CD4-positive, CD25-positive, alpha-beta regulatory T cell (primary cell): ENCODE results near the gene ZNF408. TPM values are rescaled to one million over a fixed set of nuclear protein-coding genes. Genes with fewer than 3 reads are reported as not detected.

Experiments
- ATAC-seq, 2 donors: fragments of 150-1000 bp; cut with Tn5 transposase; one replicate each; pipeline ENCODE4 v1.10.0; 2021; ENCODE audit warnings: low read depth in 2 of 2, moderate number of reproducible peaks in 2 of 2, moderate library complexity in 1 of 2
- DNase-seq, 3 donors: peaks; one replicate each; pipeline versions ENCODE4 v3.0.0 to v3.0.0-alpha.2; 2012 to 2022; ENCODE audit warnings: mixed read lengths in 1 of 3
- H3K27ac ChIP-seq: one replicate; pipeline ENCODE4 v1.7.0; 2013; ENCODE audit warnings: mild to moderate bottlenecking, low read length; ENCODE audit not compliant: insufficient read depth, poor library complexity, severe bottlenecking
- H3K27me3 ChIP-seq: one replicate; pipeline ENCODE4 v1.7.0; 2013; ENCODE audit warnings: low read length; ENCODE audit not compliant: control insufficient read depth, insufficient read depth
- H3K36me3 ChIP-seq: one replicate; pipeline ENCODE4 v1.7.0; 2013; ENCODE audit warnings: mild to moderate bottlenecking, low read length, moderate library complexity; ENCODE audit not compliant: control insufficient read depth, insufficient read depth
- H3K4me1 ChIP-seq: 2 replicates; pipeline ENCODE4 v1.7.0; 2013; ENCODE audit warnings: mild to moderate bottlenecking, low read length; ENCODE audit not compliant: insufficient read depth, control insufficient read depth, poor library complexity, severe bottlenecking
- H3K4me3 ChIP-seq: one replicate; pipeline ENCODE4 v1.7.0; 2013; ENCODE audit warnings: low read depth, mild to moderate bottlenecking, low read length, moderate library complexity
- H3K9me3 ChIP-seq, 2 experiments: 1 replicate in 1 of 2; 2 replicates in 1 of 2; pipeline ENCODE4 v1.7.0; 2013; ENCODE audit warnings: low read length in 2 of 2, mild to moderate bottlenecking in 1 of 2, moderate library complexity in 1 of 2; ENCODE audit not compliant: control insufficient read depth in 2 of 2
- H3K27ac Mint-ChIP-seq, 3 donors: one replicate each; pipeline ENCODE4 v1.8.0; 2020 to 2022; ENCODE audit warnings: mild to moderate bottlenecking in 3 of 3, mixed read lengths in 3 of 3, moderate library complexity in 2 of 3
- H3K27me3 Mint-ChIP-seq: one replicate; pipeline ENCODE4 v1.8.0; 2022; ENCODE audit warnings: mild to moderate bottlenecking, mixed read lengths
- H3K36me3 Mint-ChIP-seq: one replicate; pipeline ENCODE4 v1.8.0; 2020; ENCODE audit warnings: mixed read lengths
- H3K4me1 Mint-ChIP-seq, 4 donors: one replicate each; pipeline ENCODE4 v1.8.0; 2020 to 2022; ENCODE audit warnings: mixed read lengths in 4 of 4, mild to moderate bottlenecking in 1 of 4
- H3K4me3 Mint-ChIP-seq, 4 donors: one replicate each; pipeline ENCODE4 v1.8.0; 2020 to 2022; ENCODE audit warnings: mild to moderate bottlenecking in 4 of 4, mixed read lengths in 4 of 4, moderate library complexity in 3 of 4
- H3K9me3 Mint-ChIP-seq, 7 donors: one replicate each; pipeline ENCODE4 v1.8.0; 2020 to 2022; ENCODE audit warnings: mixed read lengths in 7 of 7, mild to moderate bottlenecking in 3 of 7, moderate library complexity in 2 of 7
- polyA plus RNA-seq, 4 donors: library from polyadenylated mRNA; unstranded; fragments of 300-500 nt; fragmentation: Illumina TruSeq; gene quantifications; one replicate each; pipeline ENCODE4 v1.2.3, GENCODE V29; 2021
- total RNA-seq: library from RNA; stranded (reverse); gene quantifications from one replicate; pipeline ENCODE4 v1.2.3, GENCODE V29; 2022

The ZNF408 gene
- total and polyA plus RNA-seq, 5 donors from 2014 or later: 6.3 to 12.9 (median 8.4) TPM

- Histone ChIP-seq H3K27ac (no peak overlapping the region), H3K4me1 (peaks cover 35% of the 10 kb centered on the region), H3K27me3 (no peaks in the 10 kb centered on the region), H3K9me3 (no peaks in the 10 kb centered on the region), H3K4me3 (no peak overlapping the region), H3K36me3 (peaks cover 62% of the 10 kb centered on the region)
- Mint-ChIP-seq H3K4me3 (no peak overlapping the region), H3K36me3 (peaks cover 17% of the 10 kb centered on the region), H3K27me3 (no peaks in the 10 kb centered on the region), H3K4me1 (peaks cover 4 to 48% (median 19%) of the 10 kb centered on the region in 4 donors), H3K27ac (peak overlapping the region in 2 of 3 donors; percentile 71), H3K9me3 (no peaks in the 10 kb centered on the region)
- DNase-seq (no peak), ATAC-seq (no peak)
These were observed 6.8 kb upstream of the ZNF408 start for GRCh38 chr11:46694072-46694471.

GRCh38 chr11:46694607-46695006, 6.2 kb upstream of the ZNF408 start:
- DNase-seq: no peak
- no peaks in the 10 kb centered on the region for H3K9me3 Mint-ChIP-seq
- H3K4me1 ChIP-seq: peaks cover 40% of the 10 kb centered on the region
- no peak overlapping the region for H3K27ac Mint-ChIP-seq
- H3K27ac ChIP-seq: no peak overlapping the region
- H3K27me3 Mint-ChIP-seq: no peaks in the 10 kb centered on the region
- ATAC-seq: no peak
- peaks cover 60% of the 10 kb centered on the region for H3K36me3 ChIP-seq
- H3K27me3 ChIP-seq: no peaks in the 10 kb centered on the region
- H3K9me3 ChIP-seq: no peaks in the 10 kb centered on the region
- H3K4me3 ChIP-seq: no peak overlapping the region
- peaks cover 5 to 50% (median 21%) of the 10 kb centered on the region in 4 donors for H3K4me1 Mint-ChIP-seq
- H3K36me3 Mint-ChIP-seq: peaks cover 15% of the 10 kb centered on the region
- no peak overlapping the region for H3K4me3 Mint-ChIP-seq

GRCh38 chr11:46695345-46696211, 5.3 kb upstream of the ZNF408 start:
- DNase-seq (no peak), ATAC-seq (no peak)
- Mint-ChIP-seq H3K4me3 (no peak overlapping the region), H3K9me3 (no peaks in the 10 kb centered on the region), H3K27ac (peak overlapping the region in 2 of 3 donors; percentile 17 to 79), H3K4me1 (peaks cover 5 to 55% (median 25%) of the 10 kb centered on the region in 4 donors), H3K36me3 (peaks cover 15% of the 10 kb centered on the region), H3K27me3 (no peaks in the 10 kb centered on the region)
- Histone ChIP-seq H3K27ac (no peak overlapping the region), H3K27me3 (no peaks in the 10 kb centered on the region), H3K36me3 (peaks cover 56% of the 10 kb centered on the region), H3K4me1 (peaks cover 47% of the 10 kb centered on the region), H3K4me3 (no peak overlapping the region), H3K9me3 (no peaks in the 10 kb centered on the region)

GRCh38 chr11:46696212-46696558, 4.6 kb upstream of the ZNF408 start:
- peaks cover 50% of the 10 kb centered on the region for H3K4me1 ChIP-seq
- peak overlapping the region in 2 of 3 donors; percentile 17 to 59 for H3K27ac Mint-ChIP-seq

GRCh38 chr11:46697303-46697702, 3.5 kb upstream of the ZNF408 start:
- Mint-ChIP-seq H3K4me1 (peaks cover 9 to 67% (median 35%) of the 10 kb centered on the region in 4 donors), H3K9me3 (peaks cover 0 to 2% (median 0%) of the 10 kb centered on the region in 7 donors), H3K27me3 (no peaks in the 10 kb centered on the region), H3K4me3 (peak overlapping the region; percentile 65 to 99 (median 76)), H3K27ac (peak overlapping the region in 1 of 3 donors; percentile 91), H3K36me3 (peaks cover 20% of the 10 kb centered on the region)
- Histone ChIP-seq H3K4me1 (peaks cover 62% of the 10 kb centered on the region), H3K27ac (peak overlapping the region; percentile 8), H3K4me3 (no peak overlapping the region), H3K27me3 (no peaks in the 10 kb centered on the region), H3K9me3 (no peaks in the 10 kb centered on the region), H3K36me3 (peaks cover 41% of the 10 kb centered on the region)
- DNase-seq: no peak
- ATAC-seq: no peak

More at GRCh38 chr11:46696212-46696558, 4.6 kb upstream of the ZNF408 start:
- ATAC-seq (no peak), DNase-seq (no peak)
- Mint-ChIP-seq H3K36me3 (peaks cover 14% of the 10 kb centered on the region), H3K4me3 (peak overlapping the region in 3 of 4 donors; percentile 5 to 75 (median 13)), H3K4me1 (peaks cover 5 to 55% (median 27%) of the 10 kb centered on the region in 4 donors), H3K27me3 (no peaks in the 10 kb centered on the region), H3K9me3 (peaks cover 0 to under 1% (median 0%) of the 10 kb centered on the region in 7 donors)
- H3K27me3 ChIP-seq: no peaks in the 10 kb centered on the region
- peaks cover 50% of the 10 kb centered on the region for H3K36me3 ChIP-seq
- no peaks in the 10 kb centered on the region for H3K9me3 ChIP-seq
- no peak overlapping the region for H3K27ac ChIP-seq
- H3K4me3 ChIP-seq: no peak overlapping the region

- Mint-ChIP-seq H3K27ac (peak overlapping the region; percentile 59 to 93 (median 91)), H3K9me3 (peaks cover 0 to 2% (median 0%) of the 10 kb centered on the region in 7 donors), H3K27me3 (no peaks in the 10 kb centered on the region), H3K36me3 (peaks cover 23% of the 10 kb centered on the region), H3K4me1 (peaks cover 9 to 71% (median 37%) of the 10 kb centered on the region in 4 donors), H3K4me3 (peak overlapping the region; percentile 65 to 99 (median 76))
- H3K27me3 ChIP-seq: no peaks in the 10 kb centered on the region
- no peaks in the 10 kb centered on the region for H3K9me3 ChIP-seq
- peaks cover 66% of the 10 kb centered on the region for H3K4me1 ChIP-seq
- ATAC-seq (no peak), DNase-seq (no peak)
- H3K4me3 ChIP-seq: peak overlapping the region; percentile 37
- H3K27ac ChIP-seq: peak overlapping the region; percentile 8
- H3K36me3 ChIP-seq: peaks cover 43% of the 10 kb centered on the region
These were observed 3.1 kb upstream of the ZNF408 start for GRCh38 chr11:46697723-46698122.

GRCh38 chr11:46698597-46698996, 2.2 kb upstream of the ZNF408 start:
- peak overlapping the region in 2 of 3 donors; percentile 91 to 97 for H3K27ac Mint-ChIP-seq

More at GRCh38 chr11:46698597-46698996, 2.2 kb upstream of the ZNF408 start:
- Mint-ChIP-seq H3K4me1 (peaks cover 9 to 79% (median 39%) of the 10 kb centered on the region in 4 donors), H3K9me3 (peaks cover 0 to 2% (median 0%) of the 10 kb centered on the region in 7 donors), H3K4me3 (peak overlapping the region; percentile 66 to 99 (median 94)), H3K36me3 (peaks cover 29% of the 10 kb centered on the region), H3K27me3 (no peaks in the 10 kb centered on the region)
- ATAC-seq (no peak), DNase-seq (no peak)
- H3K27ac ChIP-seq: no peak overlapping the region
- peaks cover 71% of the 10 kb centered on the region for H3K4me1 ChIP-seq
- H3K4me3 ChIP-seq: peak overlapping the region; percentile 46
- H3K9me3 ChIP-seq: no peaks in the 10 kb centered on the region
- peaks cover 39% of the 10 kb centered on the region for H3K36me3 ChIP-seq
- H3K27me3 ChIP-seq: no peaks in the 10 kb centered on the region
